ENCODE measurements around the gene TTC7B. TPM values are rescaled to one million over a fixed set of nuclear protein-coding genes. Genes with fewer than 3 reads are reported as not detected.

Gene TTC7B
- total RNA-seq, 1 experiment from 2014 or later, result 9.6 TPM

GRCh38 chr14:90611501-90611900 lies 204.7 kb downstream of the TTC7B start:
- no peak for TF ChIP-seq CTCF (IDR thresholded peaks at IDR 0.05; ENCODE audit: unreplicated experiment)
- DNase-seq, result no peak
- Mint-ChIP-seq H3K27me3 (ENCODE audit: unreplicated experiment) (no peaks in the 10 kb centered on the region), H3K4me3 (ENCODE audit: low read depth, unreplicated experiment) (no peak overlapping the region), H3K9me3 (ENCODE audit: low read depth, unreplicated experiment) (no peaks in the 10 kb centered on the region), H3K27ac (ENCODE audit: unreplicated experiment) (no peak overlapping the region), H3K4me1 (ENCODE audit: low read depth, unreplicated experiment) (peaks cover 2% of the 10 kb centered on the region), H3K36me3 (ENCODE audit: insufficient read depth, unreplicated experiment) (no peaks in the 10 kb centered on the region)
- BruUV-seq (replicated peaks), result no TSS peak
- intact Hi-C loops (cut with micrococcal nuclease; ENCODE audit: unreplicated experiment), result no loop called here
- CTCF ChIA-PET, result interaction anchor here (0.6 kb wide), 2 partner anchors 368 to 1341 kb away, joined by 4 read pairs; no protein-coding TSS in a partner anchor

- no peaks in the 10 kb centered on the region for H3K9me3 Mint-ChIP-seq (ENCODE audit: low read depth, unreplicated experiment)
- no peaks in the 10 kb centered on the region for H3K4me1 Mint-ChIP-seq (ENCODE audit: low read depth, unreplicated experiment)
- CTCF ChIA-PET, result interaction anchor here (0.6 kb wide), 1 partner anchor 1342 kb away, joined by 4 read pairs; no protein-coding TSS in a partner anchor
- no peak for DNase-seq
- no peaks in the 10 kb centered on the region for H3K27me3 Mint-ChIP-seq (ENCODE audit: unreplicated experiment)
- intact Hi-C loops (cut with micrococcal nuclease; ENCODE audit: unreplicated experiment), result no loop called here
- no peak overlapping the region for H3K27ac Mint-ChIP-seq (ENCODE audit: unreplicated experiment)
- H3K4me3 Mint-ChIP-seq (ENCODE audit: low read depth, unreplicated experiment), result no peak overlapping the region
- BruUV-seq (replicated peaks), result no TSS peak
- TF ChIP-seq CTCF (IDR thresholded peaks at IDR 0.05; ENCODE audit: unreplicated experiment), result no peak
- H3K36me3 Mint-ChIP-seq (ENCODE audit: insufficient read depth, unreplicated experiment), result no peaks in the 10 kb centered on the region
Observed at GRCh38 chr14:90610346-90611040, 205.7 kb downstream of the TTC7B start.

GRCh38 chr14:90609376-90609775 lies 206.9 kb downstream of the TTC7B start:
- DNase-seq, result no peak
- H3K27me3 Mint-ChIP-seq (ENCODE audit: unreplicated experiment), result no peaks in the 10 kb centered on the region
- CTCF ChIA-PET, result no interaction called here
- no TSS peak for BruUV-seq (replicated peaks)
- H3K36me3 Mint-ChIP-seq (ENCODE audit: insufficient read depth, unreplicated experiment), result no peaks in the 10 kb centered on the region
- no peak overlapping the region for H3K4me3 Mint-ChIP-seq (ENCODE audit: low read depth, unreplicated experiment)
- intact Hi-C loops (cut with micrococcal nuclease; ENCODE audit: unreplicated experiment), result loop anchor here (10.0 kb wide), 1 partner anchor 75 kb away; no protein-coding TSS in a partner anchor
- no peak for TF ChIP-seq CTCF (IDR thresholded peaks at IDR 0.05; ENCODE audit: unreplicated experiment)
- H3K4me1 Mint-ChIP-seq (ENCODE audit: low read depth, unreplicated experiment), result no peaks in the 10 kb centered on the region
- H3K27ac Mint-ChIP-seq (ENCODE audit: unreplicated experiment), result no peak overlapping the region
- H3K9me3 Mint-ChIP-seq (ENCODE audit: low read depth, unreplicated experiment), result no peaks in the 10 kb centered on the region

- Mint-ChIP-seq H3K4me3 (ENCODE audit: low read depth, unreplicated experiment) (no peak overlapping the region), H3K27me3 (ENCODE audit: unreplicated experiment) (no peaks in the 10 kb centered on the region), H3K27ac (ENCODE audit: unreplicated experiment) (no peak overlapping the region), H3K4me1 (ENCODE audit: low read depth, unreplicated experiment) (no peaks in the 10 kb centered on the region), H3K9me3 (ENCODE audit: low read depth, unreplicated experiment) (no peaks in the 10 kb centered on the region), H3K36me3 (ENCODE audit: insufficient read depth, unreplicated experiment) (no peaks in the 10 kb centered on the region)
- no TSS peak for BruUV-seq (replicated peaks)
- TF ChIP-seq CTCF (IDR thresholded peaks at IDR 0.05; ENCODE audit: unreplicated experiment), result no peak
- DNase-seq, result no peak
- CTCF ChIA-PET, result no interaction called here
- intact Hi-C loops (cut with micrococcal nuclease; ENCODE audit: unreplicated experiment), result loop anchor here (10.0 kb wide), 1 partner anchor 76 kb away; no protein-coding TSS in a partner anchor
Observed at GRCh38 chr14:90608929-90609341, 207.3 kb downstream of the TTC7B start.

Measured in Calu3 (cell line).